ENCODE measurements around the gene RAD21L1. TPM values are rescaled to one million over a fixed set of nuclear protein-coding genes. Genes with fewer than 3 reads are reported as not detected.

The RAD21L1 gene
- total and polyA plus RNA-seq, 4 donors: 0.02 to 0.23 TPM; not detected in 2

- DNase-seq (no peak), ATAC-seq (ENCODE audit: insufficient read depth, low FRiP score) (no peak)
- TF ChIP-seq, protein P1, sequence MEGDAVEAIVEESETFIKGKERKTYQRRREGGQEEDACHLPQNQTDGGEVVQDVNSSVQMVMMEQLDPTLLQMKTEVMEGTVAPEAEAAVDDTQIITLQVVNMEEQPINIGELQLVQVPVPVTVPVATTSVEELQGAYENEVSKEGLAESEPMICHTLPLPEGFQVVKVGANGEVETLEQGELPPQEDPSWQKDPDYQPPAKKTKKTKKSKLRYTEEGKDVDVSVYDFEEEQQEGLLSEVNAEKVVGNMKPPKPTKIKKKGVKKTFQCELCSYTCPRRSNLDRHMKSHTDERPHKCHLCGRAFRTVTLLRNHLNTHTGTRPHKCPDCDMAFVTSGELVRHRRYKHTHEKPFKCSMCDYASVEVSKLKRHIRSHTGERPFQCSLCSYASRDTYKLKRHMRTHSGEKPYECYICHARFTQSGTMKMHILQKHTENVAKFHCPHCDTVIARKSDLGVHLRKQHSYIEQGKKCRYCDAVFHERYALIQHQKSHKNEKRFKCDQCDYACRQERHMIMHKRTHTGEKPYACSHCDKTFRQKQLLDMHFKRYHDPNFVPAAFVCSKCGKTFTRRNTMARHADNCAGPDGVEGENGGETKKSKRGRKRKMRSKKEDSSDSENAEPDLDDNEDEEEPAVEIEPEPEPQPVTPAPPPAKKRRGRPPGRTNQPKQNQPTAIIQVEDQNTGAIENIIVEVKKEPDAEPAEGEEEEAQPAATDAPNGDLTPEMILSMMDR (IDR thresholded peaks at IDR 0.05; ENCODE audit: control extremely low read depth, extremely low read depth): no peak
- Histone ChIP-seq H3K27me3 (ENCODE audit: control insufficient read depth in 3 of 3, insufficient read depth in 3 of 3, low read length in 2 of 3) (no peaks in the 10 kb centered on the region), H3K9ac (ENCODE audit: insufficient read depth in 1 of 2, low read length in 2 of 2) (no peak overlapping the region), H3K36me3 (ENCODE audit: control insufficient read depth in 4 of 4, insufficient read depth in 4 of 4, low read length in 4 of 4) (no peaks in the 10 kb centered on the region), H3K9me3 (ENCODE audit: control insufficient read depth in 4 of 4, insufficient read depth in 3 of 4, low read length in 3 of 4) (no peaks in the 10 kb centered on the region), H3K27ac (ENCODE audit: low read depth in 1 of 2, low read length in 1 of 2) (no peak overlapping the region), H3K4me1 (ENCODE audit: control insufficient read depth in 5 of 5, insufficient read depth in 5 of 5, low read length in 5 of 5) (peaks cover 0 to 10% (median 5%) of the 10 kb centered on the region in 5 donors), H3K4me3 (no peak overlapping the region)
- WGBS, 2 donors: 92 to 95% methylated on average over 8 of the region's 8 CpGs
Observed at GRCh38 chr20:1294497-1294896, 68.7 kb downstream of the RAD21L1 start.

GRCh38 chr20:1295276-1295930 is 69.6 kb downstream of the RAD21L1 start:
- WGBS, 2 donors: 93 to 96% methylated on average over 20 of the region's 20 CpGs
- ATAC-seq (ENCODE audit: insufficient read depth, low FRiP score): no peak
- H3K36me3 ChIP-seq (ENCODE audit: control insufficient read depth in 4 of 4, insufficient read depth in 4 of 4, low read length in 4 of 4): no peaks in the 10 kb centered on the region
- H3K27ac ChIP-seq (ENCODE audit: low read depth in 1 of 2, low read length in 1 of 2): no peak overlapping the region
- H3K9me3 ChIP-seq (ENCODE audit: control insufficient read depth in 4 of 4, insufficient read depth in 3 of 4, low read length in 3 of 4): no peaks in the 10 kb centered on the region
- TF ChIP-seq, protein P1 (IDR thresholded peaks at IDR 0.05; ENCODE audit: control extremely low read depth, extremely low read depth): no peak
- no peak overlapping the region for H3K9ac ChIP-seq (ENCODE audit: insufficient read depth in 1 of 2, low read length in 2 of 2)
- no peak overlapping the region for H3K4me3 ChIP-seq
- peaks cover 0 to 10% (median 5%) of the 10 kb centered on the region in 5 donors for H3K4me1 ChIP-seq (ENCODE audit: control insufficient read depth in 5 of 5, insufficient read depth in 5 of 5, low read length in 5 of 5)
- DNase-seq: no peak
- no peaks in the 10 kb centered on the region for H3K27me3 ChIP-seq (ENCODE audit: control insufficient read depth in 3 of 3, insufficient read depth in 3 of 3, low read length in 2 of 3)

GRCh38 chr20:1296117-1296610 is 70.3 kb downstream of the RAD21L1 start:
- Histone ChIP-seq H3K9me3 (ENCODE audit: control insufficient read depth in 4 of 4, insufficient read depth in 3 of 4, low read length in 3 of 4) (no peaks in the 10 kb centered on the region), H3K27me3 (ENCODE audit: control insufficient read depth in 3 of 3, insufficient read depth in 3 of 3, low read length in 2 of 3) (no peaks in the 10 kb centered on the region), H3K36me3 (ENCODE audit: control insufficient read depth in 4 of 4, insufficient read depth in 4 of 4, low read length in 4 of 4) (no peaks in the 10 kb centered on the region), H3K27ac (ENCODE audit: low read depth in 1 of 2, low read length in 1 of 2) (no peak overlapping the region), H3K4me1 (ENCODE audit: control insufficient read depth in 5 of 5, insufficient read depth in 5 of 5, low read length in 5 of 5) (peaks cover 0 to 10% (median 4%) of the 10 kb centered on the region in 5 donors), H3K9ac (ENCODE audit: insufficient read depth in 1 of 2, low read length in 2 of 2) (no peak overlapping the region), H3K4me3 (no peak overlapping the region)
- TF ChIP-seq, protein P1 (IDR thresholded peaks at IDR 0.05; ENCODE audit: control extremely low read depth, extremely low read depth): no peak
- no peak for DNase-seq
- ATAC-seq (ENCODE audit: insufficient read depth, low FRiP score): no peak
- WGBS, 2 donors: 95 to 96% methylated on average over 20 of the region's 20 CpGs

All from lung (tissue), 12 donors.